DMS79 (cell line): ENCODE measurements around the gene ZNF560.
"Not testable (repeated sequence)": the region's sequence is repeated elsewhere in the genome, so short reads cannot be mapped to it uniquely, and the experiment has no call there.

ENCODE experiments used
- DNase-seq: peaks from one replicate; lab custom pipeline; 2025; lab: John Stamatoyannopoulos, UW

The ZNF560 gene

GRCh38 chr19:9498183-9498902 is at the start of gene ZNF560:
TSS of gene ZNF560 (minus strand) at chr19:9498616. CDS start at chr19:9475313, 23,303 bp downstream.
- DNase-seq, result no peak

DNA sequence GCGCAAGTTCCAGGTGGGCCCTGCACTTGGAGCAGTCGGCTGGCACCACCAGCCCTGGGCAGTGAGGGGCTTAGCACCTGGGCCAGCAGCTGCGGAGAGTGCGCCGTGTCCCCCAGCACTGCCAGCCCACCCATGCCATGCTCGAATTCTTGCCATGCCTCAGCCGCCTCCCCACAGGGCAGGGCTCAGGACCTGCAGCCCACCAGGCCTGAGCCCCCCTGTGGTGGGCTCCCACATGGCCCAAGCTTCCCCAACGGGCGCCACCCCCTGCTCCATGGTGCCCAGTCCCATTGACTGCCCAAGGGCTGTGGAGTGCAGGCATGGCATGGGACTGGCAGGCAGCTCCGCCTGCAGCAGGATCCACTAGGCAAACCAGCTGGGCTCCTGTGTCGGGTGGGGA is 49.5 kb upstream of the ZNF560 start:
- DNase-seq, result no peak

- not testable (repeated sequence) for DNase-seq
Observed at GRCh38 chr19:9541281-9541680, 42.9 kb upstream of the ZNF560 start.

- DNase-seq, result not testable (repeated sequence)
Observed at GRCh38 chr19:9539921-9540320, 41.5 kb upstream of the ZNF560 start.

DNA sequence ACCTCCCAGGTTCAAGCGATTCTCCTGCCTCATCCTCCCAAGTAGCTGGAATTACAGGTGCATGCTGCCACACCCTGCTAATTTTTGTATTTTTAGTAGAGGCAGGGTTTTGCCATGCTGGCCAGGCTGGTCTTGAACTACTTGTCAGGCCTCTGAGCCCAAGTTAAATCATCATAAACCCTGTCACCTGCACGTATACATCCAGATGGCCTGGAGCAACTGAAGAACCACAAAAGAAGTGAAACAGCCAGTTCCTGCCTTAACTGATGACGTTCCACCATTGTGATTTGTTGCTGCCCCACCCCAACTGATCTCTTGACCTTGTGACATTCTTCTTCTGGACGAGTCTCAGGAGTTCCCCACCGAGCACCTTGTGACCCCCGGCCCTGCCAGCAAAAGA is 40.8 kb upstream of the ZNF560 start:
- DNase-seq, result not testable (repeated sequence)

DNA sequence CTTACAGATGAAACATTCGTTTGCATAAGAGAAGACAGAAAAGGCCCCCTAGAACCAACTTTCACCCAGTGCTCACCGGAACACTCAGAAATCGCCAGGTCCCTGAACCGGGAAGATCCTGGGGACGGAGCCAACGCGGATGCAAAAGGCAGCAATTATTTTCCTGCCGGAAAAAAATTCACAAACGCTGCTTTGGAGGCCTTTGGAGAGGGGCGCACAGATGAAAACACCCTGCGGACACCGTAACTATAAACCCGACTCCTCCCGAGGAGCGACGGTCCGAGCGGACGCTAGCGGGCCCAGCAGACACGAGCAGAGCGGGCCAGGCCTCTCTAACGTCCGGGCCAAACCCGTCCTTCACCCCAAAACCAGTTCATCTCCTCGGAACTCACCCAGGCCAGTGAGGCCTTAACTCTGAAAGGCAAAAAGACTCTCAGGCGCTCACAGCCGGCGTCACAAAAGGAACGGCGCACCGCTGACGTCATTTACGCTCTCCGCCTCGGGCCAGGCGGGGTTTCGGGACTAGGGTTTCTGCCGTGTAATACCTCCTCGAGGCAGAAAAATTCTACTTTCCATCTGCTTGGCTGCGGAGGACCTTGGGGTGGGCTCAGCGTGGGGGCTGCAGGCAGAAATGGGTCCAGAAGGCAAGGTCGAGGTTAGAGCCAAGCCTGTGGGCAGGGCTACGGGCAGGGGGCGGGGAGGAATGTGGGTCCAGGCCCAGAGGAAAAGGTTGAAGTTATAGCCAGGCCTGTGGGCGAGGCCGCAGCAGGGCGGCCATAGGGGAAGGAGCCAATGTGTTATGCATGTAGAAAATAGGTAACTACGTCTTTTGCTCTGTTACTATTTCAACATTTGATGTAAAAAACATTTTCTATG is 40.0 kb upstream of the ZNF560 start, which contains the start of gene ZNF426:
TSS of gene ZNF426 (minus strand) at position 463 of the 876 bp plus-strand sequence. CDS start 2,413 bp downstream, outside the sequence.
- DNase-seq, result peak; percentile 73

- no peak for DNase-seq
Observed at GRCh38 chr19:9535934-9536333, 37.5 kb upstream of the ZNF560 start.

- no peak for DNase-seq
Observed at GRCh38 chr19:9531933-9532332, 33.5 kb upstream of the ZNF560 start.

GRCh38 chr19:9528757-9529336 is 30.4 kb upstream of the ZNF560 start:
- DNase-seq, result no peak

DNA sequence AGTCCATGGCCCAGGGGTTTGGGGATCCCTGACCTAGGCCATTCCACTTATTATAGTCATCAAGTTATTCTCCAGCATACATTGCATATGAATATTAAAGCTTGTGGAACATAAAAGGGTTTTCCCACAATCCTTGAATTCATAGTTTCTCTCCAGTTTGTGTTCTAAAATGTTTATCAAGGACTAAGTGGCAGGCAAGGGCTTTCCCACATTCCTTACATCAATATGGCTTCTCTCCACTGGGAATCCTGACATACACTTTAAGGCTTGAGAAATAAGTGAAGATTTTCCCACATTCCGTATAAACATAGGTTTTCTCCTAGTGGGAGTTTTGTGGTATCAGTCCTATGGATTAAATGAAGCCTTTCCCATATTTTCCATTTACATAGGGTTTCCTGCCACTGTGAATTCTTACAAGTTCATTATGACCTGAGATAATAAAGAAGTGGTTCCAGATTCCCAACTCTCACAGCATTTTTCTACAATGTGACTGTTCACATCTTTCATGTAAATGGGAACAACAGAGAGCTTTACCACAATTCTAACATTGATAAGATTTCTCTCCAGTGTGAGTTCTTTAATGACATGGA is 25.6 kb upstream of the ZNF560 start:
- no peak for DNase-seq

- DNase-seq, result no peak
Observed at GRCh38 chr19:9507285-9507684, 8.9 kb upstream of the ZNF560 start.

GRCh38 chr19:9500796-9501195 is 2.4 kb upstream of the ZNF560 start:
- DNase-seq, result no peak

DNA sequence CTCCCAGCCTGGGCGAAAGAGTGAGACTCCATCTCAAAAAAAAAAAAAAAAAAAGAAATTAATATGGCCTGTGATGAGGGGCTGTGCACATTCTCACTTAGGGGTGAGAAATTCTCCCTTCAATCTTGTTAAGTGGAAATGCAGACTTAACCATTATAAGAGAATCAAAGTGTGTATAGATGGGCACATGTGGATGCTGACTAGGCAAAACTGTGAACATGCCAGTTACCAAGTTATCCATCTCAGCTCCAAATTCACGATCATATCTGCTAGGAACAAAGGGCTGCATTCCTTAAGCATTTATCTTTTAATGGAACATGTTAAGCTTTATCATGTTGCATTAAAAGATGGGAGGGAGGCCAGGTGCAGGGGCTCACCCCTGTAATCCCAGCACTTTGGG is 4.3 kb downstream of the ZNF560 start:
- DNase-seq, result no peak

- DNase-seq, result no peak
Observed at GRCh38 chr19:9487016-9487415, 11.4 kb downstream of the ZNF560 start.

DNA sequence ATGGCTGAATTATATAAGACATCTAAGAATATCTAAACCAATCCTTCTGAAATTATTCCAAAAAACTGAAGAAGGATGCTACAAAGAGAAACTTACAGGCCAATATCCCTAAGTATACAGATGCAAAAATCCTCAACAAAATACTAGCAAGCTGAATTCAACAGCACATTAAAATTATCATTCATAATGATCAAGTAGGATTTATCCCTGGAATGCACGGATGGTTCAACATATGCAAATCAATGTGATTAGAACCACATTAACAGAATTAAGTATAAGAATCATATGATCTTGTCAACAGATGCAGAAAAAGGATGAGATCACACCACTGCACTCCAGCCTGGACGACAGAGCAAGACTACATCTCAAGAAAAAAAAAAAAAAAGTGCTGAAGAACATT is 13.3 kb downstream of the ZNF560 start:
- no peak for DNase-seq

- no peak for DNase-seq
Observed at GRCh38 chr19:9474975-9475374, 23.4 kb downstream of the ZNF560 start.

- DNase-seq, result no peak
Observed at GRCh38 chr19:9467161-9467560, 31.3 kb downstream of the ZNF560 start.

GRCh38 chr19:9461938-9462337 is 36.5 kb downstream of the ZNF560 start:
- DNase-seq, result no peak

GRCh38 chr19:9456018-9456689 is 42.3 kb downstream of the ZNF560 start:
- DNase-seq, result no peak

- DNase-seq, result no peak
Observed at GRCh38 chr19:9453953-9454352, 44.5 kb downstream of the ZNF560 start.

GRCh38 chr19:9445037-9445436 is 53.4 kb downstream of the ZNF560 start:
- no peak for DNase-seq

- DNase-seq, result no peak
Observed at GRCh38 chr19:9436358-9436757, 62.1 kb downstream of the ZNF560 start.
